GM23338 (cell line): ENCODE measurements around the gene SLC6A11. TPM values are rescaled to one million over a fixed set of nuclear protein-coding genes. Genes with fewer than 3 reads are reported as not detected.

Source experiments
- ATAC-seq: fragments of 200-7000 bp; cut with Tn5 transposase; 3 replicates; pipeline ENCODE4 v1.9.1; 2020
- DNase-seq: peaks from one replicate; pipeline ENCODE4 v3.0.0-alpha.2; 2015; ENCODE audit warnings: low spot score
- H2AFZ ChIP-seq: fragments of 200-600 bp; sonication (generic); 2 replicates; pipeline ENCODE4 v1.8.0; 2016; ENCODE audit warnings: antibody characterized with exemption, mild to moderate bottlenecking, moderate library complexity
- H3F3A ChIP-seq: fragments of 200-600 bp; sonication (generic); replicated peaks from 2 replicates; pipeline ENCODE4 v1.8.0; 2017; ENCODE audit warnings: antibody characterized with exemption, mixed run types, low read depth
- H3K27ac ChIP-seq: fragments of 200-600 bp; sonication (generic); 2 replicates; pipeline ENCODE4 v1.6.1; 2016; ENCODE audit warnings: low read depth
- H3K27me3 ChIP-seq: fragments of 200-600 bp; sonication (generic); 2 replicates; pipeline ENCODE4 v1.8.0; 2016; ENCODE audit warnings: mild to moderate bottlenecking, mixed run types, moderate library complexity; ENCODE audit not compliant: insufficient read depth
- H3K36me3 ChIP-seq: fragments of 200-600 bp; sonication (generic); 2 replicates; pipeline ENCODE4 v1.8.0; 2016; ENCODE audit warnings: mild to moderate bottlenecking; ENCODE audit not compliant: insufficient read depth
- H3K4me1 ChIP-seq: fragments of 200-600 bp; sonication (generic); 2 replicates; pipeline ENCODE4 v1.8.0; 2016; ENCODE audit warnings: mild to moderate bottlenecking, moderate library complexity; ENCODE audit not compliant: insufficient read depth
- H3K4me2 ChIP-seq: fragments of 200-600 bp; sonication (generic); 2 replicates; pipeline ENCODE4 v1.7.1; 2017; ENCODE audit warnings: mixed run types
- H3K4me3 ChIP-seq: fragments of 200-600 bp; sonication (generic); 2 replicates; pipeline ENCODE4 v1.6.1; 2016; ENCODE audit warnings: mixed run types
- H3K79me2 ChIP-seq: fragments of 200-600 bp; sonication (generic); replicated peaks from 2 replicates; pipeline ENCODE4 v1.8.0; 2017; ENCODE audit warnings: mild to moderate bottlenecking; ENCODE audit not compliant: insufficient read depth
- H3K9me2 ChIP-seq: fragments of 200-600 bp; sonication (generic); 2 replicates; pipeline ENCODE4 v1.8.0; 2017; ENCODE audit not compliant: insufficient read depth
- H4K20me1 ChIP-seq: fragments of 200-600 bp; sonication (generic); replicated peaks from 2 replicates; pipeline ENCODE4 v1.8.0; 2017; ENCODE audit warnings: mild to moderate bottlenecking; ENCODE audit not compliant: insufficient read depth
- H3K27ac Mint-ChIP-seq: 2 replicates; pipeline ENCODE4 v1.8.0; 2020; ENCODE audit warnings: inconsistent platforms, mild to moderate bottlenecking, moderate library complexity, mixed read lengths
- H3K27me3 Mint-ChIP-seq: 3 replicates; pipeline ENCODE4 v1.8.0; 2022; ENCODE audit warnings: low read depth, mild to moderate bottlenecking, moderate library complexity, mixed read lengths, inconsistent platforms; ENCODE audit not compliant: insufficient read depth, poor library complexity
- H3K36me3 Mint-ChIP-seq: 3 replicates; pipeline ENCODE4 v1.8.0; 2021; ENCODE audit warnings: low read depth, mild to moderate bottlenecking, inconsistent platforms, moderate library complexity, mixed read lengths
- H3K4me1 Mint-ChIP-seq: 3 replicates; pipeline ENCODE4 v1.8.0; 2020; ENCODE audit warnings: mild to moderate bottlenecking, inconsistent platforms, mixed read lengths
- H3K4me3 Mint-ChIP-seq: 3 replicates; pipeline ENCODE4 v1.8.0; 2021; ENCODE audit warnings: moderate library complexity, mild to moderate bottlenecking, inconsistent platforms, mixed read lengths
- H3K9me3 Mint-ChIP-seq: 3 replicates; pipeline ENCODE4 v1.8.0; 2020; ENCODE audit warnings: moderate library complexity, mild to moderate bottlenecking, inconsistent platforms, mixed read lengths
- CREB1 ChIP-seq: fragments of 250-450 bp; sonication (Bioruptor Pico); IDR thresholded peaks from 2 replicates; pipeline ENCODE4 v1.5.0; 2020; ENCODE audit warnings: low read depth, mild to moderate bottlenecking, moderate library complexity
- ETS1 ChIP-seq: IDR thresholded peaks from 2 replicates; pipeline ENCODE4 v1.6.1; 2016; ENCODE audit warnings: antibody characterized with exemption
- EZH2 ChIP-seq: fragments of 200-600 bp; sonication (generic); IDR thresholded peaks from one replicate; pipeline ENCODE4 v1.8.0; 2017; ENCODE audit warnings: antibody characterized with exemption, mild to moderate bottlenecking, low read depth; ENCODE audit not compliant: unreplicated experiment
- EZH2phosphoT487 ChIP-seq: fragments of 200-600 bp; sonication (generic); IDR thresholded peaks from one replicate; pipeline ENCODE4 v1.8.1; 2018; ENCODE audit warnings: antibody characterized with exemption; ENCODE audit not compliant: unreplicated experiment
- JUNB ChIP-seq: IDR thresholded peaks from one replicate; pipeline ENCODE4 v1.6.1; 2016; ENCODE audit warnings: antibody characterized with exemption; ENCODE audit not compliant: unreplicated experiment
- NANOG ChIP-seq: IDR thresholded peaks from 2 replicates; pipeline ENCODE4 v1.6.1; 2016; ENCODE audit warnings: antibody characterized with exemption, borderline replicate concordance
- POLR2AphosphoS5 ChIP-seq: IDR thresholded peaks from 2 replicates; pipeline ENCODE4 v1.6.1; 2016; ENCODE audit warnings: antibody characterized with exemption, low read depth
- STAT1 ChIP-seq: IDR thresholded peaks from one replicate; pipeline ENCODE4 v1.6.1; 2016; ENCODE audit warnings: antibody characterized with exemption; ENCODE audit not compliant: unreplicated experiment
- ZNF114 ChIP-seq: fragments of 250-450 bp; sonication (Bioruptor Pico); IDR thresholded peaks from 2 replicates; pipeline ENCODE4 v1.5.0; 2020; ENCODE audit warnings: mild to moderate bottlenecking, moderate library complexity
- ZNF331 ChIP-seq: fragments of 250-450 bp; sonication (Bioruptor Pico); IDR thresholded peaks from 2 replicates; pipeline ENCODE4 v1.5.0; 2020; ENCODE audit warnings: low read depth, mild to moderate bottlenecking, moderate library complexity
- ZNF462 ChIP-seq: fragments of 250-450 bp; sonication (Bioruptor Pico); IDR thresholded peaks from 2 replicates; pipeline ENCODE4 v1.5.0; 2020; ENCODE audit warnings: mild to moderate bottlenecking, moderate library complexity
- polyA plus RNA-seq: library from polyadenylated mRNA; unstranded; fragments of >200 nt; fragmentation: Nextera tagmentation; extraction: Ambion mirVana; gene quantifications from 2 replicates; pipeline ENCODE4 v1.2.1, GENCODE V29; 2016
- total RNA-seq: library from RNA; depleted of rRNA; stranded (reverse); fragments of >200 nt; shearing (Covaris generic); gene quantifications from 2 replicates; pipeline ENCODE4 v1.2.3, GENCODE V29; 2014
- TF ChIP-seq, protein P1 (sequence below), 2 experiments: fragments of 200-600 bp in 1 of 2; sonication (generic) in 1 of 2; conservative IDR thresholded peaks; 2 replicates each; pipeline versions ENCODE4 v1.5.1 to v1.6.1; 2016 to 2017; ENCODE audit warnings: antibody characterized with exemption in 2 of 2, low read depth in 2 of 2, mild to moderate bottlenecking in 2 of 2, moderate library complexity in 1 of 2
- TF ChIP-seq, protein P2 (sequence below): IDR thresholded peaks from one replicate; pipeline ENCODE4 v1.6.1; 2018; ENCODE audit warnings: antibody characterized with exemption; ENCODE audit not compliant: unreplicated experiment

SLC6A11 gene
- total and polyA plus RNA-seq, 2 experiments from 2014 or later, result 0.47 to 1.1 TPM

DNA sequence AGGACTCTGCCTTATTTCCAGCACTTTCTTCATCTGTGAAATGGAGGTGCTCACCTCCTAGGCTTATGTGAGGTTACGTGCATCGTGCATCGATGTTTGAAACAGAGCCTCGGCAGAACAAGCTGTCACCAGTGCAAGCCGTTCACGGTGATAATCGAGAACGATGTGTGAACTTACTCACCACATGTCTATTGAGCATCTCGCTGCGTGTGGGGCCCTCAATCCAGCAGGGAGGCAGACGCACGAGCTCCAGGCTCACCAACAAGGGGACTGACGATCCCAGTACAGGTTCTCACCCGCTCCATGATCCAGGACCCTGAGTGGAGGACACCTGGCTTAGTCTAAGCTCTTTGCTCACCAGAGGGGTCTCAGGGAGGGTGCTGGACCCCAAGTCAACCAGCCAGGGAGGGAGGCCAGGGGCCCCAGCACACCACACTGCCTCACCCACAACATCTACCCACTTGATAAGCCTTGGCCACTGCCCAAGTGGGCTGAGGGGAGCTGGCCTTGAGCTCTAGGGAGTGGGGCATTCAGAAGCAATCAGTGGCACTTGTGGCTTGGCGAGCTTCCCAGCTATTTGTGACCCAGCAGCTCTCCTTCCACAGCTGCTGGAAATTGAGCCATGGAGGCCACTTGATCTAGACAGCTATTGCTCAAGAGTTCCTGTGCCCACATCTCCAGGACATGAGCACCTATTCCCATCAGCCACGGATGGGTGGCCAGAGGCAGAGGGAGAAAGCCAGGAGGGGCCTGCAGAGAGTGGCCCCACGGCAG, 142.1 kb downstream of the SLC6A11 start:
- Histone ChIP-seq H3K9me2 (no peaks in the 10 kb centered on the region), H3F3A (no peaks in the 10 kb centered on the region), H4K20me1 (no peaks in the 10 kb centered on the region), H3K4me3 (no peak overlapping the region), H3K27ac (no peak overlapping the region), H3K79me2 (no peaks in the 10 kb centered on the region), H3K4me2 (no peak overlapping the region), H3K36me3 (no peaks in the 10 kb centered on the region), H3K4me1 (no peaks in the 10 kb centered on the region), H2AFZ (no peak overlapping the region), H3K27me3 (no peaks in the 10 kb centered on the region)
- DNase-seq (no peak), ATAC-seq (no peak)
- Mint-ChIP-seq H3K27me3 (no peaks in the 10 kb centered on the region), H3K36me3 (no peaks in the 10 kb centered on the region), H3K27ac (no peak overlapping the region), H3K4me3 (no peak overlapping the region), H3K4me1 (peaks cover 2% of the 10 kb centered on the region; the same call in 1 of the 3 replicates), H3K9me3 (no peaks in the 10 kb centered on the region)
- TF ChIP-seq, protein P1, sequence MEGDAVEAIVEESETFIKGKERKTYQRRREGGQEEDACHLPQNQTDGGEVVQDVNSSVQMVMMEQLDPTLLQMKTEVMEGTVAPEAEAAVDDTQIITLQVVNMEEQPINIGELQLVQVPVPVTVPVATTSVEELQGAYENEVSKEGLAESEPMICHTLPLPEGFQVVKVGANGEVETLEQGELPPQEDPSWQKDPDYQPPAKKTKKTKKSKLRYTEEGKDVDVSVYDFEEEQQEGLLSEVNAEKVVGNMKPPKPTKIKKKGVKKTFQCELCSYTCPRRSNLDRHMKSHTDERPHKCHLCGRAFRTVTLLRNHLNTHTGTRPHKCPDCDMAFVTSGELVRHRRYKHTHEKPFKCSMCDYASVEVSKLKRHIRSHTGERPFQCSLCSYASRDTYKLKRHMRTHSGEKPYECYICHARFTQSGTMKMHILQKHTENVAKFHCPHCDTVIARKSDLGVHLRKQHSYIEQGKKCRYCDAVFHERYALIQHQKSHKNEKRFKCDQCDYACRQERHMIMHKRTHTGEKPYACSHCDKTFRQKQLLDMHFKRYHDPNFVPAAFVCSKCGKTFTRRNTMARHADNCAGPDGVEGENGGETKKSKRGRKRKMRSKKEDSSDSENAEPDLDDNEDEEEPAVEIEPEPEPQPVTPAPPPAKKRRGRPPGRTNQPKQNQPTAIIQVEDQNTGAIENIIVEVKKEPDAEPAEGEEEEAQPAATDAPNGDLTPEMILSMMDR (conservative IDR thresholded peaks at IDR 0.05; ENCODE audit: low read depth in 2 of 2), result no peak
- TF ChIP-seq ZNF462 (CRISPR knock-in tag) (no peak), CREB1 (CRISPR knock-in tag) (no peak), ZNF114 (CRISPR knock-in tag) (no peak), POLR2AphosphoS5 (no peak), EZH2phosphoT487 (no peak), ZNF331 (CRISPR knock-in tag) (no peak), ETS1 (no peak), EZH2 (no peak), JUNB (no peak), NANOG (no peak), STAT1 (no peak)
- TF ChIP-seq, protein P2, sequence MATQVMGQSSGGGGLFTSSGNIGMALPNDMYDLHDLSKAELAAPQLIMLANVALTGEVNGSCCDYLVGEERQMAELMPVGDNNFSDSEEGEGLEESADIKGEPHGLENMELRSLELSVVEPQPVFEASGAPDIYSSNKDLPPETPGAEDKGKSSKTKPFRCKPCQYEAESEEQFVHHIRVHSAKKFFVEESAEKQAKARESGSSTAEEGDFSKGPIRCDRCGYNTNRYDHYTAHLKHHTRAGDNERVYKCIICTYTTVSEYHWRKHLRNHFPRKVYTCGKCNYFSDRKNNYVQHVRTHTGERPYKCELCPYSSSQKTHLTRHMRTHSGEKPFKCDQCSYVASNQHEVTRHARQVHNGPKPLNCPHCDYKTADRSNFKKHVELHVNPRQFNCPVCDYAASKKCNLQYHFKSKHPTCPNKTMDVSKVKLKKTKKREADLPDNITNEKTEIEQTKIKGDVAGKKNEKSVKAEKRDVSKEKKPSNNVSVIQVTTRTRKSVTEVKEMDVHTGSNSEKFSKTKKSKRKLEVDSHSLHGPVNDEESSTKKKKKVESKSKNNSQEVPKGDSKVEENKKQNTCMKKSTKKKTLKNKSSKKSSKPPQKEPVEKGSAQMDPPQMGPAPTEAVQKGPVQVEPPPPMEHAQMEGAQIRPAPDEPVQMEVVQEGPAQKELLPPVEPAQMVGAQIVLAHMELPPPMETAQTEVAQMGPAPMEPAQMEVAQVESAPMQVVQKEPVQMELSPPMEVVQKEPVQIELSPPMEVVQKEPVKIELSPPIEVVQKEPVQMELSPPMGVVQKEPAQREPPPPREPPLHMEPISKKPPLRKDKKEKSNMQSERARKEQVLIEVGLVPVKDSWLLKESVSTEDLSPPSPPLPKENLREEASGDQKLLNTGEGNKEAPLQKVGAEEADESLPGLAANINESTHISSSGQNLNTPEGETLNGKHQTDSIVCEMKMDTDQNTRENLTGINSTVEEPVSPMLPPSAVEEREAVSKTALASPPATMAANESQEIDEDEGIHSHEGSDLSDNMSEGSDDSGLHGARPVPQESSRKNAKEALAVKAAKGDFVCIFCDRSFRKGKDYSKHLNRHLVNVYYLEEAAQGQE, result no peak
